ENCODE data around the gene LRRC4C.

Gene LRRC4C

DNA sequence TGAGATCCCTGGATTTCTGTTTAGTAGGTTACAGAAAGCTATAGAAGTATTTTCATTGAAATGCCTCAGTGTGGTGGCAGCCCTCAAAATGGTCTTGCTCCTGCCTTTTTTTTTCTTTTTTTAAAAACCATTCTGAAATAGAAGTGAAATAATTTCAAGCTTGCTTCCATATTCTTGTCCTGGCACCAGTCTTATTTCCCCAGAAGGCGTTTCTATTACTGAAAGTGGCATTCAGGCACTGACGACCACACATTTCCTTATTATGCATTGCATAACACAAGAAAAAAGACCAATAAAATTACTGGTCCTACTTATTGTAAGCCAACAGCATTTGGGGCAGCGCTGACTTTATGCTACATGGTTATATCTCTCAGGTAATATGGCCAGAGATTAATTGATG is 24.5 kb upstream of the LRRC4C start:
- H3K4me3 ChIP-seq (ENCODE audit: low read length): no peak overlapping the region
- TF ChIP-seq, protein P1, sequence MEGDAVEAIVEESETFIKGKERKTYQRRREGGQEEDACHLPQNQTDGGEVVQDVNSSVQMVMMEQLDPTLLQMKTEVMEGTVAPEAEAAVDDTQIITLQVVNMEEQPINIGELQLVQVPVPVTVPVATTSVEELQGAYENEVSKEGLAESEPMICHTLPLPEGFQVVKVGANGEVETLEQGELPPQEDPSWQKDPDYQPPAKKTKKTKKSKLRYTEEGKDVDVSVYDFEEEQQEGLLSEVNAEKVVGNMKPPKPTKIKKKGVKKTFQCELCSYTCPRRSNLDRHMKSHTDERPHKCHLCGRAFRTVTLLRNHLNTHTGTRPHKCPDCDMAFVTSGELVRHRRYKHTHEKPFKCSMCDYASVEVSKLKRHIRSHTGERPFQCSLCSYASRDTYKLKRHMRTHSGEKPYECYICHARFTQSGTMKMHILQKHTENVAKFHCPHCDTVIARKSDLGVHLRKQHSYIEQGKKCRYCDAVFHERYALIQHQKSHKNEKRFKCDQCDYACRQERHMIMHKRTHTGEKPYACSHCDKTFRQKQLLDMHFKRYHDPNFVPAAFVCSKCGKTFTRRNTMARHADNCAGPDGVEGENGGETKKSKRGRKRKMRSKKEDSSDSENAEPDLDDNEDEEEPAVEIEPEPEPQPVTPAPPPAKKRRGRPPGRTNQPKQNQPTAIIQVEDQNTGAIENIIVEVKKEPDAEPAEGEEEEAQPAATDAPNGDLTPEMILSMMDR (conservative IDR thresholded peaks at IDR 0.05; ENCODE audit: low read length): no peak

GRCh38 chr11:41479179-41479578 is 19.7 kb upstream of the LRRC4C start:
- no peak overlapping the region for H3K4me3 ChIP-seq (ENCODE audit: low read length)
- DNase-seq (ENCODE audit: low read depth): no peak
- TF ChIP-seq, protein P1 (conservative IDR thresholded peaks at IDR 0.05; ENCODE audit: low read length): no peak

More for the DNA sequence above, 24.5 kb upstream of the LRRC4C start:
- DNase-seq (ENCODE audit: low read depth): no peak

DNA sequence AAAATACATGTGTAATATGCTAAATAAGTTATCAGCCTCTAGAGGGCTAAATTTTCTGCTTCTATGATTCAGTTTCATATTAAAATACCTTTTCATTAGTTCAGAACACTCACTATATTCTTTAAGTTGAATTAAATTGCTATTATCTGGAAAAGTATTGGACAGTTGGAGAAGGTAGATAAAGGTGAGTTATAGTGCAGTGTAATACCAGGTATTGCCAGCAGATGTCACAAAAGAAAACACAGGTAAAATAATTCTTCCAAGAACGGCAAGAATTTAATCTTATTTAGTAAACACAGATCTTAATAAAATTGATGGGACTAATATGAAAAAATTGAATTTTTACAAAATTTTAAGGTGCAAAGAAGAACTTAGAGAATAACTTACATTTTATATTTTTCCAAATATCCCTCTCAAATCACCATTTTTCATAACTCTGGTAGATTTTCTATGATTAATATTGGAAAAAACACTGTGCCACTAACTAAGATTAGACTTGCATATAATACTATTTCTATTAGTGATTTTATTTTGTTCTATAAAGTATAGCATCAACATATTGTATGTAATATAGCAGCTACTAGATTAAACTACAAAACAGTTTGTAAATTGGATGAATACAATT is 1.7 kb upstream of the LRRC4C start:
- H3K4me3 ChIP-seq (ENCODE audit: low read length): no peak overlapping the region
- no peak for DNase-seq (ENCODE audit: low read depth)
- TF ChIP-seq, protein P1 (conservative IDR thresholded peaks at IDR 0.05; ENCODE audit: low read length): peak; percentile 69

DNA sequence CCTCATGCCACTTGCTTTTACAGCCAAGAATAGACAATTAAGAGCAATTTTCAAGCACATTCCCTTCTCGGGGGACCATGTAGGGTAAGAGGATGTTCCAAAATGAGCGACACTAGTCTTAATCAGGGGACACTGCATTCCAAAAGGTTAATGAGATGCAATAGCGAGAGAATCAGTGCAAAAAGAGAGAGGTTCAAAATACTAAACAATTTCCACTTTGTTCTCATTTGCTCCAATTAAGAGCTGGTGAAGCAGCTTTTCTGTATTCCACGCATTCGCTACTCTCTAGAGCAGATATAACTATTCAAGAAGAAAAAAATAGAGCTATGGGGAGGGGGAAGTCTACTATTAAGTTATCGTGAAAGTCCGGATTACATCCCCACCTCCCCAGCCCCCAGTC is 811 bp downstream of the LRRC4C start:
- H3K4me3 ChIP-seq (ENCODE audit: low read length): no peak overlapping the region
- DNase-seq (ENCODE audit: low read depth): no peak
- TF ChIP-seq, protein P1 (conservative IDR thresholded peaks at IDR 0.05; ENCODE audit: low read length): no peak

- DNase-seq (ENCODE audit: low read depth): no peak
- TF ChIP-seq, protein P1 (conservative IDR thresholded peaks at IDR 0.05; ENCODE audit: low read length): no peak
- no peak overlapping the region for H3K4me3 ChIP-seq (ENCODE audit: low read length)
Observed at GRCh38 chr11:41458154-41458553, 1.3 kb downstream of the LRRC4C start.

GRCh38 chr11:41457216-41458014 is 2.0 kb downstream of the LRRC4C start:
- TF ChIP-seq, protein P1 (conservative IDR thresholded peaks at IDR 0.05; ENCODE audit: low read length): no peak
- DNase-seq (ENCODE audit: low read depth): no peak
- no peak overlapping the region for H3K4me3 ChIP-seq (ENCODE audit: low read length)

- TF ChIP-seq, protein P1 (conservative IDR thresholded peaks at IDR 0.05; ENCODE audit: low read length): no peak
- no peak overlapping the region for H3K4me3 ChIP-seq (ENCODE audit: low read length)
- DNase-seq (ENCODE audit: low read depth): no peak
Observed at GRCh38 chr11:41456269-41456668, 3.2 kb downstream of the LRRC4C start.

Measured in AG10803 (cell line).